Gastrocnemius medialis (tissue), 4 donors: Measurements from ENCODE around the gene HEATR5B.

Source experiments
- CTCF ChIP-seq, 5 experiments: fragments of 450-650 bp in 3 of 5; fragments of 200-600 bp in 2 of 5; sonication (generic) in 2 of 5; IDR thresholded peaks in 4 of 5; conservative IDR thresholded peaks in 1 of 5; 1 replicate in 4 of 5; 2 replicates in 1 of 5; pipeline ENCODE4 v1.5.1; 2016 to 2019; ENCODE audit warnings: antibody characterized with exemption in 5 of 5, mild to moderate bottlenecking in 3 of 5, moderate library complexity in 3 of 5
- POLR2A ChIP-seq, 2 donors: fragments of 450-650 bp; IDR thresholded peaks; one replicate each; pipeline ENCODE4 v1.6.1; 2017; ENCODE audit warnings: antibody characterized with exemption in 2 of 2, mild to moderate bottlenecking in 2 of 2, moderate library complexity in 2 of 2

DNA sequence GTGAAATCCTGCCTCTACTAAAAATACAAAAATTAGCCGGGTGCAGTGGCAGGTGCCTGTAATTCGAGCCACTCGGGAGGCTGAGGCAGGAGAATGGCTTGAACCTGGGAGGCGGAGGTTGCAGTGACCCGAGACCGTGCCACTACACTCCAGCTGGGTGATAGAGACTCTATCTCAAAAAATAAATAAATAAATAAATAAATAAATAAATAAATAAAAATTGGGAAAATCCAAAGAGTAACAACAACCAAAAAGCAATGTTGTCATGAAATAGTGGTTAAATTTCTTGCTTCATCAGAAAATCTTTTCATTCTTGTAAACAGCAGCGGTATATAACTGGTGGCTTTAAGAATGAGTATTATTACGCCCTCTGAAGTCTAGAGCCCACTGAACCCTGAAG lies 54.4 kb downstream of the HEATR5B start:
- TF ChIP-seq CTCF (IDR thresholded peaks at IDR 0.05 in 4 of 5, conservative IDR thresholded peaks at IDR 0.05 in 1 of 5): no peak
- no peak for TF ChIP-seq POLR2A (IDR thresholded peaks at IDR 0.05)
